ENCODE results near the gene GALNTL6.

Gene GALNTL6

DNA sequence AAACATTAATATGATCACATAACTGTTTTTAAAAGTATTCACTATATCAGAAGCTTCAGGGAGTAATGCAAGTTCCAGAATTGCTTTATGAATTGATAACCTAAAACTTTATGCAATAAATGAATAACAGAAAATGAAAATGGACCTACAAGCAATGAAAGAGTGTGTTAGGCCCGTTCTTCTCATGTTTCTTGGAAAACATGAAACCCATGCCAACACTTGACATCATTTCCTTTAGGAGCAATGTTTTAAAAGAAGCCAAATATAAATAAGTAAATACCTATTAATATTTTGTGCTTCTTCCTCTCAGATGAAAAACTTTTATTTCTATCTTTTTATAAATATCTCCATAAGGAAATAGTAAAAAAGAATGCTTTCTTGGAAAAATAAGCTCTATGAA, 1232.4 kb downstream of the GALNTL6 start:
- no peak for DNase-seq

DNA sequence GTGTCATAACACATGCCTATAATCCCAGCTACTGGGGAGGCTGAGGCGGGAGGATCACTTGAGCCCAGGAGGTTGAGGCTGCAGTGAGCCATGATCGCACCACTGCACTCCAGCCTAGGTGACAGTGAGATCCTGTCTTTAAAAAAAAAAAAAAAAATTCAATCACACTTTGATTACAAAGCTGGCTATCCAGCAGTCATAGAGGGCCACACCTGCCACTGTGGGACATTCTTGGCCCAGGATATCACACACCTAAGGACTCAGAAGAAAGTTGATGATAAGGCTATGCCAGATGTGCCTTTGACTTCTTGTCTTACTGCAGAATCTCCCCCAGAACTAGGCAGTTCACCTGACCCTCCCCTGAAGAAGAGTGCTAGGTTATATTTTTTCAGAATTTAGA, 1232.9 kb downstream of the GALNTL6 start:
- no peak for DNase-seq

DNA sequence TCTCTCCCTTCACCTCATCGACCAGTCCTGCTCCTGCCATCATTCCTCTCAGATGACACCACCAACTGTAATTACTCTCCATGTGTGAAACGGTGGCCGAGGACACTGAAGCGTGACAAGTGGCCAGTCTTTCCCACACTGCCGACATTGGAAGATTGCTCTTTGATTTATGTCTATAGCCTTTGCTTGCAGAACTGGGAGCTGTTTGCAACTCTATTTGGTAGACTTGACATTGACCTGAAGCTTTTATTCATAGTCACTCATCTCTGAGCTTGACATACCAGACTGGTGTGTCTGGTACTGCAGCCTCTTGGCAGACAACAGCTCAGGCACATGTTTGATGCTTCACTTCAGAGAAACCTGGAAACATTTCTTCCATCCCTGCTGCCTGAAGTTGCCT, 1233.6 kb downstream of the GALNTL6 start:
- no peak for DNase-seq

- DNase-seq, result no peak
These were observed 1238.0 kb downstream of the GALNTL6 start for GRCh38 chr4:173051232-173051631.

- DNase-seq, result no peak
These were observed 1238.5 kb downstream of the GALNTL6 start for GRCh38 chr4:173051716-173052115.

DNA sequence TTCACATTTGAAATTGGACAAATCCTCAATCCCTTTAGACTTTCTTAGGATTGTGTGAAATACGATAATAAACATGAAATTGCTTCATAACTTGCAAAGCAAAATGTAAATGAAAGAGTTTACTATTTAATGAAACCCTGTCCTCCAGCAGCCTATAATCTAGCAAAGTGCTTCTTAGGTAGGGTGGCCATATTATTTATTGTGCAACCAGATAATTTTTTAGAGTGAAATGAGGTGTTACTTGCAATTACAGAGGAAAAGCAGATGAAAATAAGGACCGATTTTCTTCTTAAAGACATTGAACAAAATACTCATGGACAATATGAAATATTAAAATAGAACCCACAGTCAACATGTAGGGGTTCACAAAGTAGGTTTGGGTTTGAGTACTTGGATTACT, 1239.2 kb downstream of the GALNTL6 start:
- no peak for DNase-seq

- no peak for DNase-seq
These were observed 1243.1 kb downstream of the GALNTL6 start for GRCh38 chr4:173056271-173056670.

- DNase-seq, result no peak
These were observed 1243.5 kb downstream of the GALNTL6 start for GRCh38 chr4:173056710-173057109.

DNA sequence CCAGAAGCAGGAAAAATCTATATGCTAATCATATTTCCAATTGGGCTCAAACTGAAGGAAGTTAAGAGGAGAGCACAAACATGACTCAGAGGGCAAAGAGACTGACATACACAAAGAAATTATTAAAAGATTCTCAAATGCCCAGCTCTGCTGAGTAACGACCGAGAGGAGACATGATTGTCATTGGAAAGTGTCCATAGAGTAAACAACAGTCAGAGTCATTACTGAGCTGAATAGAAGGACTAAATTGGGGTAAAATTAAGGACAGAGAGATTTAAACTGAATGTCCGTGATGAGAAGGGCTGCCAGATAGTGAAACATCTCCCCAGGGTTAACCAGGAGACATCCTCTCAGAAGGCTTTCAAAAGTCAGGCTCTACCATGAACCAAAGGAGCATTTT, 1244.2 kb downstream of the GALNTL6 start:
- no peak for DNase-seq

- DNase-seq, result no peak
These were observed 1244.7 kb downstream of the GALNTL6 start for GRCh38 chr4:173057901-173058300.

- DNase-seq, result no peak
These were observed 1248.0 kb downstream of the GALNTL6 start for GRCh38 chr4:173061160-173061559.

DNA sequence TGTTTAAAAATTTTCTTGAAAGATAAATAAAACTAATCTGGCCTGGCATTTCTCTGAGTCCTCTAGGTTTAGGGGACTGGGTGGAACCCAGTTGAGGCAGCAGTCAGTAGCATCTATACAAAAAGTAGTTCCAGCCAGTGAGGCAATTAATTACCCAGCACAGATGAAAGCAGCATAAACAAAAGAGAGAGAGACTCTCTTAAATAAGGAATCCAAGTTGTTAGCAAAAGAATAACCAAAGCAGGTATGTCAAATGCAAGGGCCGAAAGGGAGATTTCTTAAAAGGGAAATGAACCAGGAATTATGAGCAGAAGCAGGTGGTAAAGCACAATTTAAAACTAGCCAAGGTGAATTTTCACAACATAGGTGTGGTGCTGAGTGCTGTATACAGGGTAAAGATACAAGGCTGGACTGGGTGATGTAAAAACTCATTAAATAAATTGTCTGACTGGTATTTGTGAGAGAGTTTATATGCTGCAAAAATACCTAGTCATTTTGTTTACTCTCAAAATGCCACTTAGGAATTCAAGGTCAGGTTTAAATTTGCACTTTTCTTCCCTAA, 1260.8 kb downstream of the GALNTL6 start:
- no peak for DNase-seq

DNA sequence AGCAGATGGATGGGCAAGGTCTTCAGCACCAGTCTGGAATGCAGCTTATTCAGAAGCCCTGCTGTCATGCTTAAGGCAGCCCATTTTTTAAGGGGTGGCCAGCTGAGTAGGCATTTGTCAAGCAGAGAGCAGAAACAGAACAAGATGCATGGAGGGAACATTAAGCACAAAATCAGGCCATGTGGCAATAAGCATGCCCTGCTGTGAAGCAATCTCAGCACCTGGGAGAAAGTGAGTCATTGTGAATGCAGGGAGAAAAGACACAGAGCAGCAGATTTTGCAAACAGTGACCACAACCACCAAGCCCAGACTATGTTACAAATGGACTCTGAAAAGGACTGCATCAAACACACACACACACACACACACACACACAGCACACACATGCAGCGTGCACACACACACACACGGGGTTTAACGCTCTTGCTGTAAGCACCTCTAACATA, 1261.3 kb downstream of the GALNTL6 start:
- peak; percentile 41 for DNase-seq

DNA sequence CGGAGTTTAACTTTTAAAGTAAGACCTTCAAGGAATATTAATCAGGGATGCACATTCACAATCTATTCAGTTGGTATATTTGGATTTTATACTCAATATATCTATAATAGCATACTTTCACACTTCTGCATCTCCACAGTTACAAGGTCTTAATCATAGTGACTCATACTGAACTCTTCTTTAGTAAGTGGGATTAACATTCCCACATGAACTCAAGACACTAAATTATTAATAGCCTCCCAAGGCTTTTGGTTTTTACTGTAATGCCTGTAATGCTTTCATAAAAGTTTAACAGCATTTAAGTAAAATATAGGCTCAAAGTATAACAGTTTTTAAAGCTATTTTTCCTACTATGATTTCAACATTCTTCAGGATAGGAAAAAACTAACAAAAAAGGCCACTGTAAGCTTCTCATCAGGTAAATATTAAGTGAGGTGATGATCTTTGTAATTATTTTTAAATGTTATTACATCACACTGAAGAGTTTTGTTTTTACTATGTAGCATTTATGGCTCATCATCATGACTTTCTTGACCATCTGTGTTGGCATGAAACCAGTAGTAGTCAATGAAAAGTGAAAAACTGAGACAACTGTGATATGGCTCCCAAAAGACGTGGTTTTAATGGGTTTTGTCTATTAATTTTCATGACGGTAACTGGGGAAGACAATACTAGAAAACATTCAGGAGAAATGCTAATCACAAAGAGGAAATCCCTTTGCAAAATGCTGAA, 1263.9 kb downstream of the GALNTL6 start:
- DNase-seq, result no peak

DNA sequence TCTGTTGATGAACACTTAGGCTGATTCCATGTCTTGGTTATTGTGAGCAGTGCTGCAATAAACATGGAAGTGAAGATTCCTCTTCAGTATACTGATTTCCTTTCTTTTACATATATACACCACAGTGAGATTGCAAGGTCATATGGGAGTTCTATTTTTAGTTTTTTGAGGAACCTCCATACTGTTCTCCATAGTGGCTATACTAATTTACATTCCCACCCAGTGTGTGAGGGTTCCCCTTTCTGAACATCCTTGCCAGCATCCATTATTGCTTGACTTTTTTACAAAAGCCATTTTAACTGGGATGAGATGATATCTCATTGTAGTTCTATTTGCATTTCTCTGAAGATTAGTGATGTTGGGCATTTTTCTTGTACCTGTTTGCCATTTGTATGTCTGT, 1274.9 kb downstream of the GALNTL6 start:
- DNase-seq, result no peak
